Ovary (tissue), 3 donors: ENCODE measurements around the gene TMEM169.

Source experiments
- POLR2A ChIP-seq: fragments of 450-650 bp; IDR thresholded peaks from one replicate; pipeline ENCODE4 v1.6.1; 2017; ENCODE audit warnings: antibody characterized with exemption, mild to moderate bottlenecking, moderate library complexity
- TF ChIP-seq, protein P1 (sequence below), 3 donors: fragments of 450-650 bp in 2 of 3; fragments of 200-600 bp in 1 of 3; IDR thresholded peaks; one replicate each; pipeline versions ENCODE4 v1.5.1 to v1.8.0; 2016 to 2022; ENCODE audit warnings: antibody characterized with exemption in 3 of 3, mild to moderate bottlenecking in 1 of 3
- donor health status: DM: no; HTN: no; CAD: no.

DNA sequence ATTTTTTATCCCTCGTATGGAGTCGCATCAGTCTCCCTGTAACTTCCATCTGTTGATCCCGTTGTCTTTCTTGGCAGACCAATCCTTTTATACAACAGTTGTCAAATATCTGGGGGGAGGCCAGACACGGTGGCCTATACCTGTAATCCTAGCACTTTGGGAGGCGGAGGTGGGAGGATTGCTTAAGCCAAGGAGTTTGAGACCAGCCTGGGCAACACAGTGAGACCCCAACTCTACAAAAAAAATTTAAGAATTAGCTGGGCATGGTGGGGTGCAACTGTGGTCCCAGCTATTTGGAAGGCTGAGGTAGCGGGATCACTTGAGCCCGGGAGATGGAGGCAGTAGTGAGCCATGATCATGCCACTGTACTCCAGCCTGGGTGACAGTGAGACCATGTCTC lies 29.4 kb downstream of the TMEM169 start:
- TF ChIP-seq, protein P1, sequence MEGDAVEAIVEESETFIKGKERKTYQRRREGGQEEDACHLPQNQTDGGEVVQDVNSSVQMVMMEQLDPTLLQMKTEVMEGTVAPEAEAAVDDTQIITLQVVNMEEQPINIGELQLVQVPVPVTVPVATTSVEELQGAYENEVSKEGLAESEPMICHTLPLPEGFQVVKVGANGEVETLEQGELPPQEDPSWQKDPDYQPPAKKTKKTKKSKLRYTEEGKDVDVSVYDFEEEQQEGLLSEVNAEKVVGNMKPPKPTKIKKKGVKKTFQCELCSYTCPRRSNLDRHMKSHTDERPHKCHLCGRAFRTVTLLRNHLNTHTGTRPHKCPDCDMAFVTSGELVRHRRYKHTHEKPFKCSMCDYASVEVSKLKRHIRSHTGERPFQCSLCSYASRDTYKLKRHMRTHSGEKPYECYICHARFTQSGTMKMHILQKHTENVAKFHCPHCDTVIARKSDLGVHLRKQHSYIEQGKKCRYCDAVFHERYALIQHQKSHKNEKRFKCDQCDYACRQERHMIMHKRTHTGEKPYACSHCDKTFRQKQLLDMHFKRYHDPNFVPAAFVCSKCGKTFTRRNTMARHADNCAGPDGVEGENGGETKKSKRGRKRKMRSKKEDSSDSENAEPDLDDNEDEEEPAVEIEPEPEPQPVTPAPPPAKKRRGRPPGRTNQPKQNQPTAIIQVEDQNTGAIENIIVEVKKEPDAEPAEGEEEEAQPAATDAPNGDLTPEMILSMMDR (IDR thresholded peaks at IDR 0.05) = no peak
- no peak for TF ChIP-seq POLR2A
